Middle frontal gyrus (tissue), 1 donor: ENCODE data around the gene TXLNA.

Source experiments
- DNase-seq: peaks from one replicate; pipeline ENCODE4 v3.0.0-alpha.2; 2015; ENCODE audit warnings: low spot score; ENCODE audit errors: extremely low spot score

Gene TXLNA

GRCh38 chr1:32184650-32185049, 5.2 kb downstream of the TXLNA start:
- DNase-seq: no peak

- DNase-seq: no peak
Observed at GRCh38 chr1:32186077-32186476, 6.6 kb downstream of the TXLNA start.

- no peak for DNase-seq
Observed at GRCh38 chr1:32186491-32186890, 7.0 kb downstream of the TXLNA start.

GRCh38 chr1:32187850-32188249, 8.4 kb downstream of the TXLNA start:
- DNase-seq: no peak

GRCh38 chr1:32192220-32192948, 12.9 kb downstream of the TXLNA start:
- no peak for DNase-seq

- no peak for DNase-seq
Observed at GRCh38 chr1:32194984-32195383, 15.5 kb downstream of the TXLNA start.

GRCh38 chr1:32195531-32195930, 16.1 kb downstream of the TXLNA start:
- no peak for DNase-seq

GRCh38 chr1:32195972-32196823, 16.7 kb downstream of the TXLNA start:
- no peak for DNase-seq

- no peak for DNase-seq
Observed at GRCh38 chr1:32197074-32197473, 17.6 kb downstream of the TXLNA start.

- no peak for DNase-seq
Observed at GRCh38 chr1:32197837-32198236, 18.4 kb downstream of the TXLNA start.

- no peak for DNase-seq
Observed at GRCh38 chr1:32198237-32199042, 19.0 kb downstream of the TXLNA start.

GRCh38 chr1:32199043-32199716, 19.7 kb downstream of the TXLNA start:
- no peak for DNase-seq

- no peak for DNase-seq
Observed at GRCh38 chr1:32199717-32200072, 20.2 kb downstream of the TXLNA start.

GRCh38 chr1:32200226-32201010, 20.9 kb downstream of the TXLNA start, which contains the start of gene CCDC28B:
Gene CCDC28B (plus strand): TSS chr1:32200595. CDS start chr1:32201936, 1,341 bp downstream.
- DNase-seq: no peak

- DNase-seq: no peak
Observed at GRCh38 chr1:32201011-32201855, 21.8 kb downstream of the TXLNA start.

GRCh38 chr1:32204943-32205361, 25.5 kb downstream of the TXLNA start:
- no peak for DNase-seq

GRCh38 chr1:32205401-32206370, 26.2 kb downstream of the TXLNA start, which contains the start of gene IQCC:
Gene IQCC (plus strand): TSS chr1:32205671. CDS start chr1:32205682, 11 bp downstream.
- peak; percentile 81 for DNase-seq

- DNase-seq: no peak
Observed at GRCh38 chr1:32208469-32208868, 29.0 kb downstream of the TXLNA start.
